K562 (cell line): ENCODE results near the gene SPRN. TPM values are rescaled to one million over a fixed set of nuclear protein-coding genes. Genes with fewer than 3 reads are reported as not detected.

Experiments
- ATAC-seq: fragments of 200-7000 bp; cut with Tn5 transposase; 3 replicates; pipeline ENCODE4 v1.9.1; 2020; ENCODE audit warnings: moderate library complexity
- BruUV-seq: library from RNA; stranded (reverse); fragments of 400-500 nt; replicated peaks from 2 replicates; lab custom pipeline; 2021; lab: Mats Ljungman, UMichigan
- CTCF ChIA-PET: fragments of 300-600 bp; formaldehyde crosslinking; extraction: SDS; loops from one replicate; lab custom pipeline; 2021; ENCODE audit warnings: low intra/inter-chr PET ratio; lab: Yijun Ruan, JAX
- POLR2A ChIA-PET: fragments of 300-600, 350-650 bp; sonication (Branson Sonifier 250); formaldehyde crosslinking; extraction: SDS; loops from one replicate; lab custom pipeline; 2021; ENCODE audit warnings: antibody characterized with exemption, inconsistent platforms; lab: Yijun Ruan, JAX
- DNase-seq, 4 experiments: peaks; one replicate each; pipeline versions ENCODE4 v3.0.0 to v3.0.0-alpha.2; 2011 to 2018; ENCODE audit warnings: low spot score in 3 of 4, mixed read lengths in 3 of 4; ENCODE audit errors: extremely low read depth in 1 of 4
- FAIRE-seq: peaks from 2 replicates; lab custom pipeline; 2011; peaks lifted over from hg19 to GRCh38; lab: Jason Lieb, UNC
- H2AFZ ChIP-seq: 2 replicates; pipeline ENCODE4 v1.6.0; 2011; ENCODE audit warnings: low read depth, low read length, control low read depth, inconsistent platforms
- H3K27ac ChIP-seq: fragments of 200-600 bp; 3 replicates; pipeline ENCODE4 v1.8.0; 2011; ENCODE audit warnings: low read depth, mild to moderate bottlenecking, control low read depth, inconsistent platforms, low read length, moderate library complexity, mixed read lengths; ENCODE audit errors: extremely low read depth
- H3K27me3 ChIP-seq, 2 experiments: fragments of 300-600 bp in 1 of 2; 2 replicates in 1 of 2; 3 replicates in 1 of 2; pipeline versions ENCODE4 v1.6.0 to v1.8.0; 2011; ENCODE audit warnings: inconsistent platforms in 2 of 2, low read length in 2 of 2, mild to moderate bottlenecking in 1 of 2, mixed read lengths in 1 of 2, moderate library complexity in 1 of 2; ENCODE audit not compliant: control insufficient read depth in 2 of 2, insufficient read depth in 2 of 2
- H3K36me3 ChIP-seq: fragments of 300-600 bp; 3 replicates; pipeline ENCODE4 v1.8.0; 2011; ENCODE audit warnings: mild to moderate bottlenecking, low read length, inconsistent platforms; ENCODE audit not compliant: control insufficient read depth, insufficient read depth
- H3K4me1 ChIP-seq, 2 experiments: fragments of 200-600 bp in 1 of 2; replicated peaks in 1 of 2; 2 replicates in 1 of 2; 3 replicates in 1 of 2; pipeline versions ENCODE4 v1.5.1 to v1.8.0; 2011; ENCODE audit warnings: inconsistent platforms in 2 of 2, low read length in 2 of 2, mild to moderate bottlenecking in 1 of 2, mixed read lengths in 1 of 2, moderate library complexity in 1 of 2; ENCODE audit not compliant: control insufficient read depth in 2 of 2, insufficient read depth in 2 of 2
- H3K4me2 ChIP-seq: 2 replicates; pipeline ENCODE4 v1.6.1; 2011; ENCODE audit warnings: low read length, control low read depth, inconsistent platforms, mixed read lengths; ENCODE audit not compliant: insufficient read depth
- H3K4me3 ChIP-seq: fragments of 200-600 bp; sonication (generic), shearing (Covaris generic); 2 replicates; pipeline ENCODE4 v1.5.1; 2016; ENCODE audit warnings: control low read depth, inconsistent platforms
- H3K79me2 ChIP-seq: fragments of 200-600 bp; 3 replicates; pipeline ENCODE4 v1.8.0; 2011; ENCODE audit warnings: low read length, inconsistent platforms; ENCODE audit not compliant: control insufficient read depth, insufficient read depth
- H3K9ac ChIP-seq, 2 experiments: 2 replicates each; pipeline versions ENCODE4 v1.6.0 to v1.6.1; 2011; ENCODE audit warnings: low read depth in 2 of 2, low read length in 2 of 2, control low read depth in 1 of 2, inconsistent platforms in 1 of 2, mild to moderate bottlenecking in 1 of 2, mixed read lengths in 1 of 2; ENCODE audit not compliant: insufficient read depth in 1 of 2
- H3K9me1 ChIP-seq: one replicate; pipeline ENCODE4 v1.6.0; 2011; ENCODE audit warnings: inconsistent platforms, mild to moderate bottlenecking, low read length, moderate library complexity; ENCODE audit not compliant: control insufficient read depth, insufficient read depth
- H3K9me3 ChIP-seq: replicated peaks from 2 replicates; pipeline ENCODE4 v1.5.1; 2011; ENCODE audit warnings: low read depth, low read length, inconsistent platforms; ENCODE audit not compliant: control insufficient read depth, insufficient read depth
- H4K20me1 ChIP-seq: replicated peaks from 2 replicates; pipeline ENCODE4 v1.6.1; 2011; ENCODE audit warnings: low read length, inconsistent platforms, mixed read lengths; ENCODE audit not compliant: control insufficient read depth, insufficient read depth
- FOSL1 ChIP-seq: fragments of 200-800 bp; sonication (Bioruptor generic); conservative IDR thresholded peaks from 2 replicates; pipeline ENCODE4 v1.6.1; 2016; ENCODE audit warnings: missing genetic modification characterization, missing compliant biosample characterization
- MCM3 ChIP-seq: fragments of 450-650 bp; IDR thresholded peaks from 2 replicates; pipeline ENCODE4 v1.6.1; 2016
- WGBS: fragments of 100-300 bp; shearing (Covaris generic); methylation state at CpG from one replicate; pipeline ENCODE4 v1.1.6; 2016; ENCODE audit warnings: low coverage, mixed read lengths; ENCODE audit not compliant: insufficient coverage; ENCODE audit errors: missing lambda C conversion rate; 5-methylcytosine and 5-hydroxymethylcytosine counted together
- in situ Hi-C: fragments of 300-500 bp; cut with MboI; formaldehyde crosslinking; loops from 4 replicates; pipeline ENCODE4 v1.15.0; 2018; ENCODE audit warnings: inconsistent platforms, mixed read lengths
- intact Hi-C: fragments of 100-400 bp; cut with micrococcal nuclease; formaldehyde crosslinking; loops from 2 replicates; pipeline ENCODE4 v1.14.2; 2022
- polyA plus RNA-seq, 8 experiments: library from polyadenylated mRNA; depleted of rRNA in 4 of 8; stranded (reverse) in 5 of 8; unstranded in 3 of 8; fragments of >200 nt; fragmentation: Nextera tagmentation in 2 of 8; fragmentation: Illumina TruSeq in 1 of 8; extraction: Ambion mirVana in 2 of 8; extraction: Trizol in 1 of 8; gene quantifications; 2 replicates each; pipeline versions ENCODE4 v1.2.1 to v1.2.3, GENCODE V29; 2011 to 2014; ENCODE audit warnings: inconsistent platforms in 1 of 8, missing spikeins in 1 of 8
- total RNA-seq, 7 experiments: library from RNA; depleted of rRNA in 6 of 7; stranded (reverse); fragments of >200 nt in 6 of 7; fragmentation: Illumina TruSeq in 2 of 7; extraction: Trizol in 2 of 7; gene quantifications; 2 replicates each; pipeline versions ENCODE4 v1.2.1 to v1.2.3, GENCODE V29; 2011 to 2021; ENCODE audit warnings: low replicate concordance in 1 of 7
- TF ChIP-seq, protein P1 (sequence below): fragments of 450-650 bp; formaldehyde crosslinking; IDR thresholded peaks from 2 replicates; pipeline ENCODE4 v1.4.0; 2022; ENCODE audit warnings: missing genetic modification characterization
- TF ChIP-seq, protein P2 (sequence below): fragments of 250-450 bp; sonication (Bioruptor Pico); IDR thresholded peaks from 2 replicates; pipeline ENCODE4 v1.4.0; 2020; ENCODE audit warnings: mild to moderate bottlenecking, moderate library complexity

The SPRN gene
- total and polyA plus RNA-seq, 9 of the 15 experiments (the other 6 are each of a cell fraction or from before 2014, with no cell fraction given), result 0.04 TPM; not detected in 8

DNA sequence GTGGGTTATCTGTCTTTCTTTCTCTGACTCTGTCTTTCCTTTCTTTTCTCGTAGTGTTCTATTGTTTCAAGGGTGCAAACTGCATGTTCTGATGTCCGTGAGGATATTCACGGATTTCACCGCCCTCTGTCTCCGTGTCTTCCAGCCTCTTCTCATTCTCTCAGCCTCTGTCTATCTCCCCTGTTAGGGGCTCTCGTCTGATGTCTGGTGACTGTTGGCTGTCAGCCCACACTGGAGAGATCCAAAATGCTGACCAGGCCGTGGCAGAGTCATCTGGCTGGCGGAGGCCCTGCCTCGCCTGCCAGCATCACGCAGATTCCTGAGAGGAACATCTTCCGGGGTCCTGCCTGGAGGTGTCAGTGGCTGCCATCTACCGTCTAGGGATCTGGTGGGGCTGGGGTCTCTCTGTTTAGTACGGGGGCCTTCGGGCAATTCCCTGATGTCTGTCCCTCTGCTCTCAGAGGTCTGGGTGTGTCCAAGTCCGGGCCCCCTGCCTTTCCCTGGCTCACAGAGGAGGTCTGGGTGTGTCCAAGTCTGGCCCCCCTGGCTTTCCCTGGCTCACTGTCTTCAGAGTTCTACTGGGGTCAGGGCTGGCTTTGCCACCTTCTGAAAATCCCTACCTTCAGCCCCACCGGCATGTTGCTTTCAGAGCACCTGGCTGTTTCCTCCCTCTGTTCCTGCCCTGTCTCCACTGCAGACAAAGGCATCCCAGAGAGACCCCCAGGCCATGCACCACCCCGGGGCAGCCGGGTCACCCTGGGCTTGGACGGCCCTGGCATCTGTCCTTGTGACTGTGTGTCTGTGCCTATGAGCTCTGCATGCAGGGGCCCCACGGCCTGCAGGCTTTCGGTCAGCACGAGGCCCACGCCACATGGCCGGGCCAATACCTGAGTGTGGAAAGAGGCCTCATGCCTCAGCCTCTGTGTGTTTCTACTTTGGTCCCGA, 15.4 kb upstream of the SPRN start:
- H3K9me1 ChIP-seq, result no peaks in the 10 kb centered on the region
- 14% methylated on average over 25 of the region's 25 CpGs for WGBS
- H3K79me2 ChIP-seq, result no peaks in the 10 kb centered on the region
- H3K27ac ChIP-seq, result no peak overlapping the region
- no peaks in the 10 kb centered on the region for H4K20me1 ChIP-seq
- intact Hi-C loops, result loop anchor here (2.0 to 5.0 kb wide), 3 partner anchors 57 to 118 kb away; no protein-coding TSS in a partner anchor
- no TSS peak for BruUV-seq
- H3K4me2 ChIP-seq, result no peak overlapping the region
- peaks cover 0 to 7% of the 10 kb centered on the region in 2 experiments; a peak in 1 of 5 replicates for H3K27me3 ChIP-seq
- CTCF ChIA-PET, result no interaction called here
- H3K9ac ChIP-seq, result no peak overlapping the region
- ATAC-seq, result no peak
- no peak for FAIRE-seq
- 0 out of 2 replicates have a peak, but pooled peaks cover 2% of the 10 kb centered on the region for H3K9me3 ChIP-seq
- TF ChIP-seq MCM3, result no peak
- TF ChIP-seq, protein P1, sequence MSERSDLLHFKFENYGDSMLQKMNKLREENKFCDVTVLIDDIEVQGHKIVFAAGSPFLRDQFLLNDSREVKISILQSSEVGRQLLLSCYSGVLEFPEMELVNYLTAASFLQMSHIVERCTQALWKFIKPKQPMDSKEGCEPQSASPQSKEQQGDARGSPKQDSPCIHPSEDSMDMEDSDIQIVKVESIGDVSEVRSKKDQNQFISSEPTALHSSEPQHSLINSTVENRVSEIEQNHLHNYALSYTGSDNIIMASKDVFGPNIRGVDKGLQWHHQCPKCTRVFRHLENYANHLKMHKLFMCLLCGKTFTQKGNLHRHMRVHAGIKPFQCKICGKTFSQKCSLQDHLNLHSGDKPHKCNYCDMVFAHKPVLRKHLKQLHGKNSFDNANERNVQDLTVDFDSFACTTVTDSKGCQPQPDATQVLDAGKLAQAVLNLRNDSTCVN (CRISPR knock-in tag), result no peak
- no peak for TF ChIP-seq FOSL1
- TF ChIP-seq, protein P2, sequence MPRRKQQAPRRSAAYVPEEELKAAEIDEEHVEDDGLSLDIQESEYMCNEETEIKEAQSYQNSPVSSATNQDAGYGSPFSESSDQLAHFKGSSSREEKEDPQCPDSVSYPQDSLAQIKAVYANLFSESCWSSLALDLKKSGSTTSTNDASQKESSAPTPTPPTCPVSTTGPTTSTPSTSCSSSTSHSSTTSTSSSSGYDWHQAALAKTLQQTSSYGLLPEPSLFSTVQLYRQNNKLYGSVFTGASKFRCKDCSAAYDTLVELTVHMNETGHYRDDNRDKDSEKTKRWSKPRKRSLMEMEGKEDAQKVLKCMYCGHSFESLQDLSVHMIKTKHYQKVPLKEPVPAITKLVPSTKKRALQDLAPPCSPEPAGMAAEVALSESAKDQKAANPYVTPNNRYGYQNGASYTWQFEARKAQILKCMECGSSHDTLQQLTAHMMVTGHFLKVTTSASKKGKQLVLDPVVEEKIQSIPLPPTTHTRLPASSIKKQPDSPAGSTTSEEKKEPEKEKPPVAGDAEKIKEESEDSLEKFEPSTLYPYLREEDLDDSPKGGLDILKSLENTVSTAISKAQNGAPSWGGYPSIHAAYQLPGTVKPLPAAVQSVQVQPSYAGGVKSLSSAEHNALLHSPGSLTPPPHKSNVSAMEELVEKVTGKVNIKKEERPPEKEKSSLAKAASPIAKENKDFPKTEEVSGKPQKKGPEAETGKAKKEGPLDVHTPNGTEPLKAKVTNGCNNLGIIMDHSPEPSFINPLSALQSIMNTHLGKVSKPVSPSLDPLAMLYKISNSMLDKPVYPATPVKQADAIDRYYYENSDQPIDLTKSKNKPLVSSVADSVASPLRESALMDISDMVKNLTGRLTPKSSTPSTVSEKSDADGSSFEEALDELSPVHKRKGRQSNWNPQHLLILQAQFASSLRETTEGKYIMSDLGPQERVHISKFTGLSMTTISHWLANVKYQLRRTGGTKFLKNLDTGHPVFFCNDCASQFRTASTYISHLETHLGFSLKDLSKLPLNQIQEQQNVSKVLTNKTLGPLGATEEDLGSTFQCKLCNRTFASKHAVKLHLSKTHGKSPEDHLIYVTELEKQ (CRISPR knock-in tag), result no peak
- H3K36me3 ChIP-seq, result no peaks in the 10 kb centered on the region
- in situ Hi-C loops, result loop anchor here (5.0 kb wide), 1 partner anchor 118 kb away; no protein-coding TSS in a partner anchor
- POLR2A ChIA-PET, result no interaction called here
- H3K4me3 ChIP-seq, result no peak overlapping the region
- no peak overlapping the region for H2AFZ ChIP-seq
- DNase-seq, result no peak
- peaks cover 0 to 3% of the 10 kb centered on the region in 2 experiments; a peak in 1 of 5 replicates for H3K4me1 ChIP-seq
